HAP-1 (cell line): Measurements from ENCODE around the gene ATAD2B.

Experiments
- DNase-seq, 2 experiments: peaks; one replicate each; pipeline ENCODE4 v3.0.0-alpha.2; 2016 to 2020; ENCODE audit warnings: low spot score in 2 of 2
- H3K27me3 ChIP-seq: fragments of 250-450 bp; sonication (Bioruptor Pico); 2 replicates; pipeline ENCODE4 v1.5.1; 2020; ENCODE audit warnings: low read depth, mild to moderate bottlenecking, moderate library complexity
- H3K36me3 ChIP-seq: fragments of 250-450 bp; sonication (Bioruptor Pico); replicated peaks from 2 replicates; pipeline ENCODE4 v1.5.1; 2020; ENCODE audit warnings: mild to moderate bottlenecking
- H3K4me1 ChIP-seq: fragments of 250-450 bp; sonication (Bioruptor Pico); 2 replicates; pipeline ENCODE4 v1.5.1; 2020; ENCODE audit warnings: mild to moderate bottlenecking
- H3K4me3 ChIP-seq: fragments of 250-450 bp; sonication (Bioruptor Pico); 2 replicates; pipeline ENCODE4 v1.5.1; 2020; ENCODE audit warnings: mild to moderate bottlenecking, moderate library complexity
- H3K9me3 ChIP-seq: fragments of 250-450 bp; sonication (Bioruptor Pico); 2 replicates; pipeline ENCODE4 v1.5.1; 2020; ENCODE audit warnings: mild to moderate bottlenecking, moderate library complexity
- in situ Hi-C: fragments of 300-500 bp; cut with MboI; formaldehyde crosslinking; loops from 3 replicates; pipeline ENCODE4 v1.14.3; 2020; ENCODE audit warnings: low sequenced_read_pairs, inconsistent platforms, mixed read lengths

Gene ATAD2B

GRCh38 chr2:23900541-23901322 lies 26.2 kb downstream of the ATAD2B start:
- H3K9me3 ChIP-seq, result no peaks in the 10 kb centered on the region
- H3K36me3 ChIP-seq, result no peaks in the 10 kb centered on the region
- H3K27me3 ChIP-seq, result no peaks in the 10 kb centered on the region
- H3K4me3 ChIP-seq, result no peak overlapping the region
- DNase-seq, result no peak
- H3K4me1 ChIP-seq, result peaks cover 29% of the 10 kb centered on the region
- in situ Hi-C loops, result no loop called here

- in situ Hi-C loops, result no loop called here
- Histone ChIP-seq H3K4me1 (peaks cover 29% of the 10 kb centered on the region), H3K4me3 (no peak overlapping the region), H3K27me3 (no peaks in the 10 kb centered on the region), H3K36me3 (no peaks in the 10 kb centered on the region), H3K9me3 (no peaks in the 10 kb centered on the region)
- DNase-seq, result no peak
Measured at GRCh38 chr2:23900133-23900532, 26.8 kb downstream of the ATAD2B start.

DNA sequence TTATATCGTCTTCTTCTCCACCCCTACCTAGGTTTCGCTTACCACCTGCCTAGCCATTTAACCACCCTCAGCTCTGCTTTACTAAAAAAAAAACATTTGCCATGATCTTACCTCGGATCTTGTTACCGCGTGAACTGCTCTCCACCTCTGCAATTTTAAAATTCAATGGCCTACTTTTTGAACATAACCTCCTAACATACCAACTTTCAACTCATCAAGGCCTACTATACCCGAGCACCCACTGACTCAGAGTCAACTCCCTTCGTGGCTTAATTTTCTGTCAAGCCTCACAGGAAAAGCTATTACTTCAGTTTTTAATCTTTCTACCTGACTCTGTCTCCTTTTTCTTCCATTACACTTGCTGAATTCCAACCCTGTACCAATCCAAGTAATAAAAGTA lies 55.7 kb downstream of the ATAD2B start:
- H3K4me1 ChIP-seq, result no peaks in the 10 kb centered on the region
- no peak overlapping the region for H3K4me3 ChIP-seq
- DNase-seq, result no peak
- H3K27me3 ChIP-seq, result no peaks in the 10 kb centered on the region
- no peaks in the 10 kb centered on the region for H3K9me3 ChIP-seq
- H3K36me3 ChIP-seq, result peaks cover 10% of the 10 kb centered on the region
- in situ Hi-C loops, result no loop called here

- Histone ChIP-seq H3K9me3 (no peaks in the 10 kb centered on the region), H3K4me3 (no peak overlapping the region), H3K4me1 (peaks cover 3% of the 10 kb centered on the region; the same call in 1 of the 2 replicates), H3K36me3 (peaks cover 7% of the 10 kb centered on the region), H3K27me3 (no peaks in the 10 kb centered on the region)
- DNase-seq, result no peak
- in situ Hi-C loops, result no loop called here
Measured at GRCh38 chr2:23867449-23867848, 59.5 kb downstream of the ATAD2B start.

- in situ Hi-C loops, result no loop called here
- no peak overlapping the region for H3K4me3 ChIP-seq
- no peaks in the 10 kb centered on the region for H3K36me3 ChIP-seq
Measured at GRCh38 chr2:23862716-23863426, 64.1 kb downstream of the ATAD2B start.

DNA sequence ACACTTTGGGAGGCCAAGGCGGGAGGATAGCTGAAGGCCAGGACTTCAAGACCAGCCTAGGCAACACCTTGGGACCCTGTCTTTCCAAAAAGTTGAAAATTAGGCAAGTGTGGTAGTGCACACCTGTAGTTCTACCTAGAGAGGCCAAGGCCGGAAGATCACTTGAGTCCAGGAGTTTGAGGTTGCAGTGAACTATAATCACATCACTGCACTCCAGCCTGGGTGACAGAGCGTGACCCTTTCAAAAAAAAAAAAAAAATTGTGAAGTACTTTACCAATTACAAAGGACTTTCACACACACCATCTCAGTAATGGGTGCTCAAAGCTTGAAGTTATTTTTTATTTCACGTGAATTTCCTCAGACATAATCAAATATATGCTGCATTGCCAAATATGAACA lies 65.0 kb downstream of the ATAD2B start:
- no peak for DNase-seq
- no peaks in the 10 kb centered on the region for H3K9me3 ChIP-seq
- H3K27me3 ChIP-seq, result no peaks in the 10 kb centered on the region
- peaks cover 3% of the 10 kb centered on the region; the same call in 1 of the 2 replicates for H3K4me1 ChIP-seq
- no peaks in the 10 kb centered on the region; the same call in 1 of the 2 replicates for H3K36me3 ChIP-seq
- in situ Hi-C loops, result no loop called here
- H3K4me3 ChIP-seq, result no peak overlapping the region

More at GRCh38 chr2:23862716-23863426, 64.1 kb downstream of the ATAD2B start:
- H3K27me3 ChIP-seq, result no peaks in the 10 kb centered on the region
- no peak for DNase-seq
- peaks cover 3% of the 10 kb centered on the region; the same call in 1 of the 2 replicates for H3K4me1 ChIP-seq
- no peaks in the 10 kb centered on the region for H3K9me3 ChIP-seq

GRCh38 chr2:23859983-23860382 lies 66.9 kb downstream of the ATAD2B start:
- no peaks in the 10 kb centered on the region; the same call in 1 of the 2 replicates for H3K36me3 ChIP-seq

DNA sequence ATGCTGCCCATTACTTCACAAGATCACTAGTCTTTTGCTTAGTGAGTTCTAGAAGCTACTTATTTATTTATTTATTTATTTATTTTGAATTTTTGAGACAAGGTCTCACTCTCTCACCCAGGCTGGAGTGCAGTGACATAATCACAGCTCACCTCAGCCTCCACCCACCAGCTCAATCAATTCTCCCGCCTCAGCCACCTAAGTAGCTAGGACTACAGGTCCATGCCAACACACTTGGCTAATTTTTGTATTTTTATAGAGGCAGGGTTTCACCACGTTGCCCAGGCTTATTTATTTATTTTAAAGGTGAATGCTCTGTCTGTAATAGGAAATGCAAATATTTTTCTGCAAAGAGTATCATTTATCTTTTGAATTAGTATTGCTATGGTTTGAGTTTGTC lies 67.7 kb downstream of the ATAD2B start:
- Histone ChIP-seq H3K9me3 (no peaks in the 10 kb centered on the region), H3K4me3 (no peak overlapping the region), H3K4me1 (peaks cover 3% of the 10 kb centered on the region; the same call in 1 of the 2 replicates), H3K36me3 (no peaks in the 10 kb centered on the region; the same call in 1 of the 2 replicates), H3K27me3 (no peaks in the 10 kb centered on the region)
- DNase-seq, result no peak
- in situ Hi-C loops, result no loop called here

More at GRCh38 chr2:23859983-23860382, 66.9 kb downstream of the ATAD2B start:
- DNase-seq, result no peak
- in situ Hi-C loops, result no loop called here
- Histone ChIP-seq H3K4me3 (no peak overlapping the region), H3K9me3 (no peaks in the 10 kb centered on the region), H3K4me1 (peaks cover 3% of the 10 kb centered on the region; the same call in 1 of the 2 replicates), H3K27me3 (no peaks in the 10 kb centered on the region)

GRCh38 chr2:23850564-23851256 lies 76.2 kb downstream of the ATAD2B start:
- no peak for DNase-seq
- H3K4me1 ChIP-seq, result peaks cover 3% of the 10 kb centered on the region; the same call in 1 of the 2 replicates
- H3K27me3 ChIP-seq, result no peaks in the 10 kb centered on the region
- no peak overlapping the region for H3K4me3 ChIP-seq
- in situ Hi-C loops, result no loop called here
- no peaks in the 10 kb centered on the region for H3K9me3 ChIP-seq
- H3K36me3 ChIP-seq, result no peaks in the 10 kb centered on the region

GRCh38 chr2:23844905-23845304 lies 82.0 kb downstream of the ATAD2B start:
- no peak overlapping the region for H3K4me3 ChIP-seq
- H3K27me3 ChIP-seq, result no peaks in the 10 kb centered on the region
- H3K36me3 ChIP-seq, result no peaks in the 10 kb centered on the region
- no peak for DNase-seq
- H3K4me1 ChIP-seq, result no peaks in the 10 kb centered on the region
- in situ Hi-C loops, result no loop called here
- H3K9me3 ChIP-seq, result no peaks in the 10 kb centered on the region

DNA sequence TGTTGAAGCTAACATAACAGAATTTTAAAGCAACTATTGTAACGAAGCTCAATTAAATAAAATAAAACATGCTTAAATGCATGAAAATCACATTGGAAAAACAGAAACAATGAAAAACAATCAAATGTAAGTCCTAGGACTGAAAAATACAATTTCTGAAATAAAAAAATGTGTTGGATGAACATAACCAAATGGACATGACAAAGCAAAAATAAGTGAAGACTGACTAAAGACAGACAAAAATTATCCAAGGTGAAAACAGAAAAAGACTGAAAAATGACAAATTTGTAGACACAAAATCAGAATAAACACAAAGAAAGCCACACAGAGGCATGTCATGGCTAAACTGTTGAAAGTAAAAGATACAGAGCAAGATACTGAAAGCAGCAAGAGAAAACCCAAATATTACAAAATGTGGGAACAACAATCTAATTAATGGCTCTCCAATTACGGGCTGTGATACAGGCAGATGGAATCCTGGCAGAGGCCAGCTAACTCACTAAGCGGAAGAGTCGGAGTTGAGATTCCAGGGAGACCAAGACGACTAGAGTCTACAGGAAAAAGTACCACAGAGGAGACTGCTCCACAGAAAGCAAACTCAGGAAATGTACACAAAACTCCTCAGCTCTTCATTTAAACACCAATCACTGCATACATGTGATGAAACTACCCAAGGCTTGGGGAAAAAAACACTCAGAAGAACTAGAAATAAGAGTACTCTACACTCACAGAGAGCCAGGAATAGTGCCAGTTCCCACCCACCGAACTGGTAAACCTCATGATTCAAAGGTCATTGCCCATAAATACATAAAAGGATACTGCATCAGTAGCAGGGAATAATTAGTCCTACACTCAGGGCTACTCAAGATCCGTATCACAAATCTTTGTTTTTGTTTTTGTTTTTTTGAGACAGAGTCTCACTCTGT lies 83.6 kb downstream of the ATAD2B start:
- H3K27me3 ChIP-seq, result no peaks in the 10 kb centered on the region
- H3K4me1 ChIP-seq, result no peaks in the 10 kb centered on the region
- in situ Hi-C loops, result no loop called here
- no peak for DNase-seq
- H3K9me3 ChIP-seq, result no peaks in the 10 kb centered on the region
- no peaks in the 10 kb centered on the region for H3K36me3 ChIP-seq
- H3K4me3 ChIP-seq, result no peak overlapping the region

DNA sequence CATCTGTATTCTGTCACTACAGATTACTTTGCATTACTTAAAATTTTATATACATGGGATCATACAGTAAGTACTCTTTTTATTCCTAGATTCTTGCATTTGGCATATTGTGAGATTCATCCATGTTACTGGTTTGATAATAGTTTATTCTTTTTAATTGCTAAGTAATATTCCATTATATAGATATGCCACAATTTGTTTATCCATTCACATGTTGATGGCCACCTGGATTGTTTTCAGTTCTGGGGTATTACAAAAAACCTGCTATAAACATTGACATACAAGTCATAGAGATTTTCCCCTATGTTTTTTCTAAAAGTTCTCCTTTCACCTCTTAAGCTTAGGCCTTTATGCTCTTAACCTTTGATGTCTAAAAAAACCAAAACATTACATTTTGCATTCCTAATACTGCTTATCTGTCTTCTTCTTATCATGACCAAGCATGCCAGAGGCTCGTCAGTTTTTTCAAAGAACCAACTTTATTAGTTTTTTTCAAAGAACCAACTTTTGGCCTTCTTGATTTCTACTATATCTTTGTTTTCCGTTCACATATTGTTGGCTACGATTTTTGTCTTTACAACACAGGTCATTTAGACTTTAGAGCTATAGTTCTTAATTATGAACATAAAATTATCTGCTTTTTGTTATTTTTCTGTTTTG lies 86.9 kb downstream of the ATAD2B start:
- in situ Hi-C loops, result no loop called here
- Histone ChIP-seq H3K4me3 (no peak overlapping the region), H3K9me3 (no peaks in the 10 kb centered on the region), H3K27me3 (no peaks in the 10 kb centered on the region), H3K36me3 (no peaks in the 10 kb centered on the region), H3K4me1 (no peaks in the 10 kb centered on the region)
- no peak for DNase-seq
